HCT116 (cell line): ENCODE results near the gene AP1B1. TPM values are rescaled to one million over a fixed set of nuclear protein-coding genes. Genes with fewer than 3 reads are reported as not detected.

Source experiments
- CTCF ChIP-seq, 3 experiments: fragments of 200-600 bp in 1 of 3; sonication (generic) in 1 of 3; IDR thresholded peaks in 2 of 3; conservative IDR thresholded peaks in 1 of 3; 2 replicates each; pipeline ENCODE4 v1.5.1; 2012 to 2017; ENCODE audit warnings: low read depth in 2 of 3, low read length in 2 of 3, antibody characterized with exemption in 1 of 3, borderline replicate concordance in 1 of 3, control low read depth in 1 of 3, mild to moderate bottlenecking in 1 of 3, mixed read lengths in 1 of 3, mixed run types in 1 of 3, moderate library complexity in 1 of 3; ENCODE audit not compliant: insufficient read depth in 1 of 3
- microRNA-seq: library from miRNA; unstranded; fragments of <30 nt; microRNA quantifications from one replicate; pipeline ENCODE4, GENCODE V29; 2016; ENCODE audit warnings: borderline number of aligned reads
- total RNA-seq: library from RNA; stranded (reverse); gene quantifications from one replicate; pipeline ENCODE4 v1.2.1, GENCODE V29; 2021; ENCODE audit not compliant: unreplicated experiment

AP1B1 gene
- total RNA-seq, 1 experiment from 2014 or later: 60.4 TPM

GRCh38 chr22:29277927-29278326 is 110.4 kb downstream of the AP1B1 start (continued):
- TF ChIP-seq CTCF (IDR thresholded peaks at IDR 0.05 in 2 of 3, conservative IDR thresholded peaks at IDR 0.05 in 1 of 3; ENCODE audit: borderline replicate concordance in 1 of 3, insufficient read depth in 1 of 3, low read depth in 2 of 3, low read length in 2 of 3): no peak
- TF ChIP-seq, all 23 proteins: peak for 0

Small RNA genes within 50 kb of the gene (microRNA-seq; reads per million reads assigned to microRNA genes)
- gene MIR3653: 4.0 reads per million, percentile 4 among the genes with 10 or more reads in this experiment

Other genes with a start within 250 kb of the AP1B1 start
- 9.6 TPM for gene EMID1, start 182.7 kb downstream of the AP1B1 start, total RNA-seq
- gene RHBDD3, start 120.6 kb downstream of the AP1B1 start, total RNA-seq: 30.2 TPM
- 335 TPM for gene EWSR1, start 120.3 kb downstream of the AP1B1 start, total RNA-seq
- 29.4 TPM for gene GAS2L1, start 81.9 kb downstream of the AP1B1 start, total RNA-seq
- gene RASL10A, start 72.9 kb downstream of the AP1B1 start, total RNA-seq: 0.96 TPM
- gene RFPL1, start 50.0 kb upstream of the AP1B1 start, total RNA-seq: not detected
- gene NEFH, start 91.6 kb upstream of the AP1B1 start, total RNA-seq: not detected
- gene THOC5, start 165.2 kb upstream of the AP1B1 start, total RNA-seq: 80.6 TPM
- 101 TPM for gene NIPSNAP1, start 192.5 kb upstream of the AP1B1 start, total RNA-seq
- gene NF2, start 215.1 kb upstream of the AP1B1 start, total RNA-seq: 70.2 TPM